Left ventricle myocardium inferior (tissue), 1 donor: Measurements from ENCODE around the gene NUB1. TPM values are rescaled to one million over a fixed set of nuclear protein-coding genes. Genes with fewer than 3 reads are reported as not detected.

Source experiments
- DNase-seq: peaks from one replicate; pipeline ENCODE4 v3.0.0-alpha.2; 2020
- H3K27ac ChIP-seq: fragments of 200-600 bp; replicated peaks from 2 replicates; pipeline ENCODE4 v1.8.0; 2021
- H3K27me3 ChIP-seq: fragments of 200-600 bp; 2 replicates; pipeline ENCODE4 v1.8.0; 2021; ENCODE audit warnings: low read depth
- H3K36me3 ChIP-seq: fragments of 200-600 bp; 2 replicates; pipeline ENCODE4 v1.8.0; 2021
- H3K4me1 ChIP-seq: fragments of 200-600 bp; 2 replicates; pipeline ENCODE4 v1.8.0; 2021
- H3K4me3 ChIP-seq: fragments of 200-600 bp; 2 replicates; pipeline ENCODE4 v1.8.0; 2021; ENCODE audit warnings: mild to moderate bottlenecking, moderate library complexity
- H3K9me3 ChIP-seq: fragments of 200-600 bp; replicated peaks from 2 replicates; pipeline ENCODE4 v1.8.0; 2021
- intact Hi-C: fragments of 100-400 bp; cut with micrococcal nuclease; formaldehyde crosslinking; loops from one replicate; pipeline ENCODE4 v1.11.0; 2022
- long read RNA-seq: library from polyadenylated mRNA; unstranded; transcript quantifications from one replicate; pipeline ENCODE4 v2.0.0, GENCODE V29; 2021
- total RNA-seq: library from RNA; stranded (reverse); fragmentation: NEBNext Ultra II Directional; extraction: Animal tissue kit (Norgen Biotek cat#: 25700); gene quantifications from one replicate; pipeline ENCODE4 v1.2.1, GENCODE V29; 2021
- TF ChIP-seq, protein P1 (sequence below): fragments of 200-600 bp; IDR thresholded peaks from 2 replicates; pipeline ENCODE4 v1.8.0; 2021; ENCODE audit warnings: antibody characterized with exemption, mild to moderate bottlenecking, borderline replicate concordance
- donor health status: DM: no; HTN: yes; CAD: no; lungs with severe emphysema.

NUB1 gene, protein sequence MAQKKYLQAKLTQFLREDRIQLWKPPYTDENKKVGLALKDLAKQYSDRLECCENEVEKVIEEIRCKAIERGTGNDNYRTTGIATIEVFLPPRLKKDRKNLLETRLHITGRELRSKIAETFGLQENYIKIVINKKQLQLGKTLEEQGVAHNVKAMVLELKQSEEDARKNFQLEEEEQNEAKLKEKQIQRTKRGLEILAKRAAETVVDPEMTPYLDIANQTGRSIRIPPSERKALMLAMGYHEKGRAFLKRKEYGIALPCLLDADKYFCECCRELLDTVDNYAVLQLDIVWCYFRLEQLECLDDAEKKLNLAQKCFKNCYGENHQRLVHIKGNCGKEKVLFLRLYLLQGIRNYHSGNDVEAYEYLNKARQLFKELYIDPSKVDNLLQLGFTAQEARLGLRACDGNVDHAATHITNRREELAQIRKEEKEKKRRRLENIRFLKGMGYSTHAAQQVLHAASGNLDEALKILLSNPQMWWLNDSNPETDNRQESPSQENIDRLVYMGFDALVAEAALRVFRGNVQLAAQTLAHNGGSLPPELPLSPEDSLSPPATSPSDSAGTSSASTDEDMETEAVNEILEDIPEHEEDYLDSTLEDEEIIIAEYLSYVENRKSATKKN
- total RNA-seq: 39.5 TPM
- long read RNA-seq, transcript NUB1-201 (15 exons, 3,180 nt): major isoform, 11 of 31 reads
- long read RNA-seq, transcript NUB1-203 (9 exons, 1,703 nt): minor isoform, 5 of 31 reads
- long read RNA-seq, partial matches to known transcripts: 5 of 31 reads
- long read RNA-seq, other reads (novel, unspliced or antisense): 9 of 31 reads

DNA sequence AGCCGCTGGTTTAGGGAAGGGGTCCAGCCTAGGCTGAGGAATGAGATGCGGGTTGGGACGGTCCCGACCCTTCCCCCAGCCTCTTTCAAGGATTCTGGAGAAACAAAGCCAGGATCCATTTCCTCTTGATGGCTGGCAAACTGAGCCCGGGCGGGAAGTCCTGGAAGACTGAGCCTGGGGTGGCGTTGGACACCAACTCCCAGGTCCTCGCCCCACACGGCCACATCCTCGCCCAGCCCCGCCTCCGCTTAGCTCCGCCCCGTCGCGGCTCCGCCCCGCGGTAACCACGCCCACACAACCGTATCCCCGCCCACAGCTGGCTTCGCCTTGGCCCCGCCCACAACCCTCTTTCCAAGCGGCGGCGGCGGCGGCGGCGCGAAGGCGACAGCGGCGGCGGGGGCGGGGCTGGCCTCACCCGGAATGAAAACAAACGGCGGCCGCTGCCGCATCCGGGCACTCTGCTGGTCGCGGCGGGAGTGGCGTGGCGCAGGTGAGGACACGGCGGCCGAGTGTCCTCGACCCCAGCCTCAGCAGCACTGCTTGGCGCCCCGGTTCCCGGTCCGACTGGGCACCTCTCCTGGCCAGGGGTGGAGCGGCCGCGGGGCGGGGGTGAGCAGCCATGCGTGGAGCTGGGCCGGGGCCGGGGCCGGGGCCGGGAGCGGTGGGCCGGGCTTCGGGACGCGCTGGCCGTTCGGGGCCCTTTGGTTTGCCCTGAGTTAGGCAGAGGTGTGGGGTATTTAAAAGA is at the start of gene NUB1:
TSS of gene NUB1 (plus strand) at position 456 of the 745 bp plus-strand sequence. CDS start 3,538 bp downstream, outside the sequence.
- peaks cover 5% of the 10 kb centered on the region for H3K9me3 ChIP-seq
- peak within 1 kb of the TSS; percentile 80 for H3K27ac ChIP-seq
- H3K4me3 ChIP-seq: peak within 1 kb of the TSS; percentile 95
- TF ChIP-seq, protein P1, sequence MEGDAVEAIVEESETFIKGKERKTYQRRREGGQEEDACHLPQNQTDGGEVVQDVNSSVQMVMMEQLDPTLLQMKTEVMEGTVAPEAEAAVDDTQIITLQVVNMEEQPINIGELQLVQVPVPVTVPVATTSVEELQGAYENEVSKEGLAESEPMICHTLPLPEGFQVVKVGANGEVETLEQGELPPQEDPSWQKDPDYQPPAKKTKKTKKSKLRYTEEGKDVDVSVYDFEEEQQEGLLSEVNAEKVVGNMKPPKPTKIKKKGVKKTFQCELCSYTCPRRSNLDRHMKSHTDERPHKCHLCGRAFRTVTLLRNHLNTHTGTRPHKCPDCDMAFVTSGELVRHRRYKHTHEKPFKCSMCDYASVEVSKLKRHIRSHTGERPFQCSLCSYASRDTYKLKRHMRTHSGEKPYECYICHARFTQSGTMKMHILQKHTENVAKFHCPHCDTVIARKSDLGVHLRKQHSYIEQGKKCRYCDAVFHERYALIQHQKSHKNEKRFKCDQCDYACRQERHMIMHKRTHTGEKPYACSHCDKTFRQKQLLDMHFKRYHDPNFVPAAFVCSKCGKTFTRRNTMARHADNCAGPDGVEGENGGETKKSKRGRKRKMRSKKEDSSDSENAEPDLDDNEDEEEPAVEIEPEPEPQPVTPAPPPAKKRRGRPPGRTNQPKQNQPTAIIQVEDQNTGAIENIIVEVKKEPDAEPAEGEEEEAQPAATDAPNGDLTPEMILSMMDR: no peak
- peaks cover 36% of the 10 kb centered on the region for H3K4me1 ChIP-seq
- DNase-seq: peak; percentile 92
- peaks cover 19% of the 10 kb centered on the region for H3K36me3 ChIP-seq
- no peaks in the 10 kb centered on the region for H3K27me3 ChIP-seq
- intact Hi-C loops: no loop called here

GRCh38 chr7:151292850-151293249 is 48.8 kb upstream of the NUB1 start:
- Histone ChIP-seq H3K27ac (no peak overlapping the region), H3K9me3 (peaks cover 9% of the 10 kb centered on the region), H3K4me1 (no peaks in the 10 kb centered on the region), H3K27me3 (peaks cover 20% of the 10 kb centered on the region), H3K36me3 (no peaks in the 10 kb centered on the region), H3K4me3 (no peak overlapping the region)
- no peak for DNase-seq
- TF ChIP-seq, protein P1: no peak
- intact Hi-C loops: no loop called here

- TF ChIP-seq, protein P1: no peak
Observed at GRCh38 chr7:151296202-151296992, 45.2 kb upstream of the NUB1 start.

DNA sequence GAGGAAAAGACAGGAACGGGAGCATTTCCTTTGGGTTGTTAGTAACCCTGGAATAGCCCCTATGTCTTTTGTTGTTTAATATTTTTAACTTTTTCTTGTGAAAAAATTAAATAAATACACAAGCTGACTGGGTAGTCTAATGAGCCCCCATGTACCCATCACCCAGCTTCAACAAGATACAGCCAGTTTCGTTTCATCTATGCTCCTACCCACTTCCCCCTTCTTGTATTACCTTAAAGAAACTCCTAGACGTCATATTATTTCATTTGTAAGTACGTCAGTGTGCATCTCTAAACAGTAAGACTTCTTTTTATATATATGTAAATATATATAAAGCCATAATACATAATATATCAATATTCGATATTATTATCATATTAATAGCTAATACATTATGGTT is 42.8 kb upstream of the NUB1 start:
- Histone ChIP-seq H3K9me3 (peaks cover 9% of the 10 kb centered on the region), H3K4me1 (peaks cover 7% of the 10 kb centered on the region), H3K27ac (no peak overlapping the region), H3K27me3 (peaks cover 43% of the 10 kb centered on the region), H3K36me3 (no peaks in the 10 kb centered on the region), H3K4me3 (no peak overlapping the region)
- TF ChIP-seq, protein P1: no peak
- no peak for DNase-seq
- intact Hi-C loops: no loop called here

More at GRCh38 chr7:151296202-151296992, 45.2 kb upstream of the NUB1 start:
- no peak for DNase-seq
- H3K9me3 ChIP-seq: peaks cover 9% of the 10 kb centered on the region
- H3K27ac ChIP-seq: no peak overlapping the region
- no peak overlapping the region for H3K4me3 ChIP-seq
- H3K27me3 ChIP-seq: peaks cover 28% of the 10 kb centered on the region
- no peaks in the 10 kb centered on the region for H3K36me3 ChIP-seq
- intact Hi-C loops: no loop called here
- no peaks in the 10 kb centered on the region for H3K4me1 ChIP-seq
